GM20431 (cell line): ENCODE results near the gene ZC4H2.
"Not testable (repeated sequence)": the region's sequence is repeated elsewhere in the genome, so short reads cannot be mapped to it uniquely, and the experiment has no call there.

Experiments
- in situ Hi-C: fragments of 300-500 bp; cut with MseI, MboI; formaldehyde crosslinking; loops from one replicate; pipeline ENCODE4 v1.15.0; 2020; ENCODE audit warnings: low sequenced_read_pairs; ENCODE audit not compliant: unreplicated experiment

ZC4H2 gene, protein sequence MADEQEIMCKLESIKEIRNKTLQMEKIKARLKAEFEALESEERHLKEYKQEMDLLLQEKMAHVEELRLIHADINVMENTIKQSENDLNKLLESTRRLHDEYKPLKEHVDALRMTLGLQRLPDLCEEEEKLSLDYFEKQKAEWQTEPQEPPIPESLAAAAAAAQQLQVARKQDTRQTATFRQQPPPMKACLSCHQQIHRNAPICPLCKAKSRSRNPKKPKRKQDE

GRCh38 chrX:64975989-64976672 is at the start of gene ZC4H2:
TSS of gene ZC4H2 (minus strand) at chrX:64976450. CDS start at chrX:64976377, 73 bp downstream.
- in situ Hi-C loops: no loop called here

- in situ Hi-C loops: no loop called here
Measured at GRCh38 chrX:65017451-65017850, 41.2 kb upstream of the ZC4H2 start.

GRCh38 chrX:65014230-65014629 is 38.0 kb upstream of the ZC4H2 start:
- in situ Hi-C loops: no loop called here

GRCh38 chrX:65009459-65009858 is 33.2 kb upstream of the ZC4H2 start:
- in situ Hi-C loops: no loop called here

GRCh38 chrX:65002208-65002607 is 26.0 kb upstream of the ZC4H2 start:
- in situ Hi-C loops: not testable (repeated sequence)

- in situ Hi-C loops: no loop called here
Measured at GRCh38 chrX:64996805-64997204, 20.6 kb upstream of the ZC4H2 start.

DNA sequence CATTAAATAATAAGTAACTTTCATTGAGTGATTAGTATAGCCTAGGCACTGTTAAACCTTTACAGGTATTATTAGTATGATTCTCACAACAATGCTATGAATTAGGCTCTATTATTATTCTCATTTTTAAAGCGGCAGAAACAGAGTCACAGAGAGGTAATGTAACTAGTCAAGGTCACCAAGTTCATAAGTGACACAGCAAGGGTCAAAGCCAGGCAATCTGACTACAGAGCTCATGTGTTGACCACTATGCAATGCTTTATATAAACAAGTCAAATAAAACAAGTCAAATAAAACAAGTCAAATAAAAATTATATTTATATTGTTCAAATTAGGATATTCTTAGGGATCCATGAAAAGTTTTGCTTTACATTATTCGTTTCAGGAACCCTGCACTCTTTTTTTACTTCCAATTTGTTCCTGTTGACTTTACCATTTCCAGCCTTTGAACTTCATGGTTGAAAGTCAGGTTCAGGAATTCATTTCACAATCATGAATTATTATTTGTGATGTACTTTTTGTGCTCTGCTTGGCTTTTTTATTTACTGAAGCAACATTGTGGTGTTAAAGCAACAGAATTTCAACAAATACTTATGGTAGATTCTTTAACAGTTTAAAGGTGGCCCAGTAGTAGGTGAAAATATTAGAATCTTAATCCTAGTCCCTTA is 18.0 kb upstream of the ZC4H2 start:
- in situ Hi-C loops: no loop called here

GRCh38 chrX:64977830-64978229 is 1.6 kb upstream of the ZC4H2 start:
- in situ Hi-C loops: no loop called here

- in situ Hi-C loops: no loop called here
Measured at GRCh38 chrX:64977051-64977450, 801 bp upstream of the ZC4H2 start.

GRCh38 chrX:64976673-64977040 is 407 bp upstream of the ZC4H2 start:
- in situ Hi-C loops: no loop called here

DNA sequence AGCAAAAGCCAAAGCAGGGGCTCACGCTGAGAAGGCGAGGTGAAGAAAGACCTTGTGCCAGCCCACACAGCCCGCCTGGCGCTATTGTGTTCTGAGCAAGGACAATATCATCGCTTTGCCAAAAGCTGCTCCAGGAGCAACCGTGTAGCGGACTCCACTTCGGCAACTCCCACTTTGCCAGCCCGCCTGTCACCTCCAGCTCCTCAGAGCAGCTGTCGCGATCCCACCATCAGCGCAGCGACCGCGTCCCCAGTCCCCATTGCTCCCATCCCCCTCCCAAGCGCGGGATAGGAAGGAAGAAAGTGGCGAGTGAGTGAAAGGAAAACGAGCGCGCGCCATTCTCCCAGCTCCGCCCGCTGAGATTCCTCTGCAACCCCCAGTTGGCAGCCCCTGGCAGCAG is 759 bp downstream of the ZC4H2 start:
- in situ Hi-C loops: no loop called here

DNA sequence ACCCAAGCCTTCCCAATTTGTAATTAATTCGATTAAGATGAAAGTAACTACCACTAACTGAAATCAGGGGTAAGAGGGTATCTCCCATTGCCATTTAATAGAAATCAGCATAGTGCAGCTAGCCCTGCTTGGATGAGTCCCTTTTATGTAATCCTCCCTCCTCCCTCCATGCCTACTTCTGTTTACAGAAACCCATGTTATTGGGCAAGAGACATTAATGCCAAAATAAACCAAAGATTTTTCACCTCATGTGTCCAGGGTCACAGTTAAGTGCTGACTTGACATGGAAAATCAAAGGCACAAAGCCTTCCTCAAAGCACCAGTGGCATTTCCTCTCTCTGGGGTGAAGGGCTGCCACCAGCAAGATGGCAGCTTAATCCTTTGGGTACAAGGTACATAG is 50.8 kb downstream of the ZC4H2 start:
- in situ Hi-C loops: no loop called here

GRCh38 chrX:64908121-64908520 is 68.1 kb downstream of the ZC4H2 start:
- in situ Hi-C loops: no loop called here

- in situ Hi-C loops: no loop called here
Measured at GRCh38 chrX:64894454-64895038, 81.7 kb downstream of the ZC4H2 start.

DNA sequence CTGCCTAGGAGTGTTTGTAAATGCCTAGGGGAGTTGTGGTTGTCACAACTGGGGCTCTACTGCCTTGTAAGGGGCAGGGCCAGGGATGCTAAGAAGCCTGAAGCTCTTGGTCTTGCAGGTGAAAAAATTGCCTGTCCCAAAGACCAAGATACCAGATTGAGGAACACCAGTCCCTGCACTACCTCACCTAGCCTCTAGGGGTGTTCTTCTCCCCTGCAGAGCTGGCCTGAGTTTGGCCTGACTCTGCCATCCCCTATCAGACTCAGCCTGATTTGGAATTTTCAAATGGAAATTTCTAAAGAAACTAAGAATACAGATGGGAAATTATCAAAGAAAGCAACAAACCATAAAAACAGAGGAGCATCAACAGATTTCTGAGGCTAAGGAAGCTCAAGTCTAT is 90.4 kb downstream of the ZC4H2 start:
- in situ Hi-C loops: no loop called here

DNA sequence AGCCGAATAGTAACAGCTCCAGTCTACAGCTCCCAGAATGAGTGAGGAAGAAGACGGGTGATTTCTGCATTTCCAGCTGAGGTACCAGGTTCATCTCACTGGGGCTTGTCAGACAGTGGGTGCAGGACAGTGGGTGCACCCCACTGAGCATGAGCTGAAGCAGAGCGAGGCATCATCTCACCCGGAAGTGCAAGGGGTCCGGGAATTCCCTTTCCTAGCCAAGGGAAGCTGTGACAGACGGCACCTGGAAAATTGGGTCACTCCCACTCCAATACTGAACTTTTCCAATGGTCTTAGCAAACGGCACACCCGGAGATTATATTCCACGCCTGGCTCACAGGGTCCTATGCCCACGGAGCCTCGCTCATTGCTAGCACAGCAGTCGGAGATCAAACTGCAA is 97.5 kb downstream of the ZC4H2 start:
- in situ Hi-C loops: not testable (repeated sequence)

- in situ Hi-C loops: no loop called here
Measured at GRCh38 chrX:64867217-64867616, 109.0 kb downstream of the ZC4H2 start.
